Tibial nerve (tissue), 4 donors: ENCODE results near the gene MRPL42. TPM values are rescaled to one million over a fixed set of nuclear protein-coding genes. Genes with fewer than 3 reads are reported as not detected.

Experiments
- DNase-seq, 2 donors: peaks; one replicate each; pipeline ENCODE4 v3.0.0-alpha.2; 2019; ENCODE audit warnings: low spot score in 2 of 2
- H3K27ac ChIP-seq, 4 donors: fragments of 200-600 bp; sonication (generic) in 3 of 4; one replicate each; pipeline ENCODE4 v1.5.1; 2017 to 2019; ENCODE audit warnings: mild to moderate bottlenecking in 1 of 4
- H3K27me3 ChIP-seq, 2 donors: fragments of 200-600 bp; sonication (generic) in 1 of 2; one replicate each; pipeline versions ENCODE4 v1.5.1 to v1.6.0; 2017 to 2019
- H3K36me3 ChIP-seq, 3 donors: fragments of 200-600 bp; sonication (generic); one replicate each; pipeline ENCODE4 v1.5.1; 2018 to 2019
- H3K4me1 ChIP-seq, 4 donors: fragments of 200-600 bp; sonication (generic) in 3 of 4; one replicate each; pipeline ENCODE4 v1.5.1; 2017 to 2019
- H3K4me3 ChIP-seq, 4 donors: fragments of 200-600 bp; sonication (generic) in 3 of 4; one replicate each; pipeline ENCODE4 v1.5.1; 2017 to 2019; ENCODE audit warnings: mild to moderate bottlenecking in 1 of 4, moderate library complexity in 1 of 4
- H3K9me3 ChIP-seq, 4 donors: fragments of 200-600 bp; sonication (generic) in 3 of 4; one replicate each; pipeline ENCODE4 v1.5.1; 2017 to 2019
- CTCF ChIP-seq, 5 experiments: fragments of 200-600 bp in 3 of 5; fragments of 450-650 bp in 2 of 5; sonication (generic) in 3 of 5; IDR thresholded peaks; one replicate each; pipeline ENCODE4 v1.5.1; 2016 to 2019; ENCODE audit warnings: antibody characterized with exemption in 5 of 5, mild to moderate bottlenecking in 3 of 5, moderate library complexity in 2 of 5
- EP300 ChIP-seq, 2 donors: sonication (generic); formaldehyde crosslinking; IDR thresholded peaks; one replicate each; pipeline ENCODE4 v1.6.1; 2017; ENCODE audit warnings: antibody characterized with exemption in 2 of 2, mild to moderate bottlenecking in 1 of 2
- POLR2A ChIP-seq, 2 donors: fragments of 450-650 bp; IDR thresholded peaks; one replicate each; pipeline ENCODE4 v1.6.1; 2017; ENCODE audit warnings: antibody characterized with exemption in 2 of 2, mild to moderate bottlenecking in 2 of 2, moderate library complexity in 2 of 2
- WGBS, 2 donors: methylation state at CpG; one replicate each; pipeline ENCODE4 v1.1.5; 2018; 5-methylcytosine and 5-hydroxymethylcytosine counted together
- total RNA-seq, 4 donors: library from RNA; depleted of rRNA; stranded (reverse); fragments of >200 nt; gene quantifications; one replicate each; pipeline ENCODE4 v1.1.0, GENCODE V29; 2016

MRPL42 gene
- total RNA-seq, 4 donors from 2014 or later = 19.7 to 27.3 (median 22.8) TPM

- no peak for DNase-seq
- no peaks in the 10 kb centered on the region for H3K4me1 ChIP-seq
Measured at GRCh38 chr12:93456077-93456476, 11.2 kb upstream of the MRPL42 start.

GRCh38 chr12:93459097-93459496 lies 8.2 kb upstream of the MRPL42 start:
- TF ChIP-seq EP300 (IDR thresholded peaks at IDR 0.05) = no peak
- no peak for TF ChIP-seq CTCF (IDR thresholded peaks at IDR 0.05)
- no peak for TF ChIP-seq POLR2A (IDR thresholded peaks at IDR 0.05)
- Histone ChIP-seq H3K27ac (no peak overlapping the region), H3K4me1 (no peaks in the 10 kb centered on the region), H3K9me3 (no peaks in the 10 kb centered on the region), H3K36me3 (no peaks in the 10 kb centered on the region), H3K4me3 (no peak overlapping the region), H3K27me3 (no peaks in the 10 kb centered on the region)
- no peak for DNase-seq
- 86 to 92% methylated on average over 5 of the region's 5 CpGs for WGBS, 2 donors

More at GRCh38 chr12:93456077-93456476, 11.2 kb upstream of the MRPL42 start:
- no peak for TF ChIP-seq POLR2A (IDR thresholded peaks at IDR 0.05)
- TF ChIP-seq CTCF (IDR thresholded peaks at IDR 0.05) = no peak
- TF ChIP-seq EP300 (IDR thresholded peaks at IDR 0.05) = no peak
- 60 to 62% methylated on average over 2 of the region's 2 CpGs for WGBS, 2 donors
- Histone ChIP-seq H3K27me3 (no peaks in the 10 kb centered on the region), H3K4me3 (no peak overlapping the region), H3K9me3 (no peaks in the 10 kb centered on the region), H3K27ac (no peak overlapping the region), H3K36me3 (no peaks in the 10 kb centered on the region)

GRCh38 chr12:93460003-93460402 lies 7.3 kb upstream of the MRPL42 start:
- H3K4me3 ChIP-seq = no peak overlapping the region
- no peaks in the 10 kb centered on the region for H3K4me1 ChIP-seq
- H3K36me3 ChIP-seq = no peaks in the 10 kb centered on the region
- 68 to 77% methylated on average over 6 of the region's 6 CpGs for WGBS, 2 donors
- TF ChIP-seq POLR2A (IDR thresholded peaks at IDR 0.05) (no peak), EP300 (IDR thresholded peaks at IDR 0.05) (no peak), CTCF (IDR thresholded peaks at IDR 0.05) (no peak)
- H3K27me3 ChIP-seq = no peaks in the 10 kb centered on the region
- H3K9me3 ChIP-seq = no peaks in the 10 kb centered on the region
- no peak for DNase-seq
- no peak overlapping the region for H3K27ac ChIP-seq

GRCh38 chr12:93460902-93461301 lies 6.4 kb upstream of the MRPL42 start:
- H3K27me3 ChIP-seq = no peaks in the 10 kb centered on the region
- H3K36me3 ChIP-seq = no peaks in the 10 kb centered on the region
- H3K27ac ChIP-seq = no peak overlapping the region

GRCh38 chr12:93461503-93461902 lies 5.8 kb upstream of the MRPL42 start:
- no peaks in the 10 kb centered on the region for H3K36me3 ChIP-seq
- H3K27ac ChIP-seq = no peak overlapping the region
- H3K9me3 ChIP-seq = no peaks in the 10 kb centered on the region
- no peaks in the 10 kb centered on the region for H3K4me1 ChIP-seq
- WGBS, 2 donors = 71 to 90% methylated on average over 3 of the region's 3 CpGs
- TF ChIP-seq CTCF (IDR thresholded peaks at IDR 0.05) (no peak), POLR2A (IDR thresholded peaks at IDR 0.05) (no peak), EP300 (IDR thresholded peaks at IDR 0.05) (no peak)
- DNase-seq = no peak
- no peak overlapping the region for H3K4me3 ChIP-seq
- H3K27me3 ChIP-seq = no peaks in the 10 kb centered on the region

More at GRCh38 chr12:93460902-93461301, 6.4 kb upstream of the MRPL42 start:
- no peaks in the 10 kb centered on the region for H3K4me1 ChIP-seq
- WGBS, 2 donors = 67 to 74% methylated on average over 7 of the region's 7 CpGs
- H3K4me3 ChIP-seq = no peak overlapping the region
- H3K9me3 ChIP-seq = no peaks in the 10 kb centered on the region
- DNase-seq = no peak
- no peak for TF ChIP-seq CTCF (IDR thresholded peaks at IDR 0.05)
